AG09309 (cell line): ENCODE measurements around the gene SLX4.

Source experiments
- DNase-seq: peaks from one replicate; pipeline ENCODE4 v3.0.0-alpha.2; 2010; ENCODE audit warnings: low read depth
- H3K4me3 ChIP-seq: 2 replicates; pipeline ENCODE4 v1.5.1; 2011; ENCODE audit warnings: mild to moderate bottlenecking, low read depth, low read length, moderate library complexity; ENCODE audit not compliant: control insufficient read depth
- CTCF ChIP-seq: IDR thresholded peaks from 2 replicates; pipeline ENCODE4 v1.5.1; 2011; ENCODE audit warnings: mild to moderate bottlenecking, low read depth, low read length, inconsistent platforms; ENCODE audit not compliant: insufficient read depth, control insufficient read depth; ENCODE audit errors: missing control alignments

Gene SLX4

GRCh38 chr16:3645504-3646347, 34.3 kb upstream of the SLX4 start:
- TF ChIP-seq CTCF, result no peak
- no peak overlapping the region for H3K4me3 ChIP-seq
- no peak for DNase-seq

- TF ChIP-seq CTCF, result no peak
- no peak for DNase-seq
- no peak overlapping the region for H3K4me3 ChIP-seq
These were observed 33.7 kb upstream of the SLX4 start for GRCh38 chr16:3645108-3645503.

DNA sequence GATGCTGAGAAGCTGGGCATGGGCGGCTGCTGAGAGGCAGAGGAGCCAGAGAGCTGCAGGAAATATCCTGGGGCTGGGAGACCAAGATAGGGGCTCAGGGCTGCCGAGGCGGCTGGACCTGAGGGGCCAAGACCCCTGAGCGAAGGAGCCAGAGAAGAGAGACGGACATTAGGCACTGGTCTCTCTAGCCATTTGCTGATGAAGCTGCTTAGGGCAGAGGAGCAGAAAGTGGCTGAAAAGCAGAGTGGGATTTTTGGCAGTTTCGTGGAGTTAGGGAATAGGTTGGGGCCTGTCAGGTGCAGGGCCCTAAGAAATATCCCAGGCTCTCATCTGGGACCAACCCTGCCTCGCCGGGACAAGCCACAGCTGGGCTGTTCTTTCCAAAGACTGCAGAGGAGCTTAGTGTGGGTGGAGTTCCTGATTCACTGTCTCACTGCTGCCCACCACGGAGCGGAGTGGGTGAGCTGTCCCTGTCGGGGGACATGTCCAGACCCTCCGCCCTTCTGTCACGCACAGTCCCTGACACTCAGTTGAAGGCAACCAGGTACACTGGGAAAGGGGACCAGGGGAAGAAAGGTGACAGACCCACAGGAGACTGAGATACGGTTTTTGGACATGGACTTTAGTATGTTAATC, 31.8 kb upstream of the SLX4 start:
- no peak for TF ChIP-seq CTCF
- H3K4me3 ChIP-seq, result no peak overlapping the region
- DNase-seq, result no peak

DNA sequence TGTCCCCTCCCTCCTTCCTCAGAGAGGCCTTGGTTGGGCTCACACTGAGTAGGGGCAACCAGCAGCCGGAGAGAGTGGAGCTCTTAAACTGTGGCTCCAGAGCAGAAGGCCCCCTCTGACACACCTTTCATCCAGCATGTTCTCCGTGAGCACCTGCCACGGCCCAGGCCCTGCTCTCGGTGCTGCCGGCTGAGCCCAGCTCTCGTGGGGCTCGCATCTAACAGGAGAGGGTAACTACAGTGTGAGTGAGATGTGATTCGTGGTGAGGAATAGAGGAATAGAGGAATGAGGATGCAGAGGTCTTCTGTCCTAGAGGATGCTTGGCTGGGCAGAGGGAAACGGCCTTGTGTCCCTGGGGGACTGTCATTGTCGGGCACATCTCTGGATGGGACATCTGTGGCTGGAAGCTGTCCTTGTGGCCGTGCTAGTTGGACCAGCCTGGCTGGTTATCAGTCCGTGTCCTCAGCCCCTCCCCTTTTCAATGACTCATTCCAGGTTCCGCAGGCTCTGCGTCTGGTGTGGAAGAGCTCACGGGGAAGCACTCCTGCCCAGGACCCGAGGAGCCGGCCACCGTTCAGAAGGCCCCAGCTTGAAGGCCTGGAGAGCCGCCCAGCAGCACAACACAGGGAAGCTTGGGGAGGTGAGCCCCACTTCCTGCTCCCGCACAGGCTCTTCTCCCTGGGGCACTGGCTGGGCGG, 31.1 kb upstream of the SLX4 start:
- TF ChIP-seq CTCF, result no peak
- no peak for DNase-seq
- no peak overlapping the region for H3K4me3 ChIP-seq

- no peak for TF ChIP-seq CTCF
- H3K4me3 ChIP-seq, result no peak overlapping the region
- no peak for DNase-seq
These were observed 30.5 kb upstream of the SLX4 start for GRCh38 chr16:3641801-3642396.
